SW480 (cell line): ENCODE data around the gene ARHGAP40.
A peak's percentile ranks its signal among the peaks of the same experiment; 100 is the strongest.

Experiments used
- DNase-seq: peaks from one replicate; pipeline ENCODE4 v3.0.0-alpha.2; 2016; ENCODE audit warnings: low spot score

ARHGAP40 gene

GRCh38 chr20:38617830-38618196, 16.2 kb downstream of the ARHGAP40 start:
- DNase-seq, result no peak

DNA sequence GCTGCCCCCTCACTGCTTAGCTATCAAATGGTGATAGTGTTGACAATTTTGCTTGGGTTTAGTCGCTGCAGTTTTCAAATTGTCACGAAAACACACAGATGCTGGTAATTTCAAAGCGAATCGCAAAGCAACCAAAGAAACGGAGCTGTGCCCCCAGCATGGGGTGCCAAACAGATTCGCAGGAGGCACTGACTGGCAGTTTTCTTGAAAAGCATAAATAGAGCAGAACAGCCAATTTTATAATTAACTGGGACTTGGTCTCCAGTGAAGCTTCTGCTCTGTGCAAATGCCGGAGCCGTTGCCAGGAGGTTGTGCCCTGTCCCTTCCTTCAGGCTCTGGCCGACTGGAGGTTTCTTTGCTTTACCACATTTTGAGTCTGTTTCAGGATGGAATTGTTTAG, 18.8 kb downstream of the ARHGAP40 start:
- no peak for DNase-seq

GRCh38 chr20:38623061-38623460, 21.5 kb downstream of the ARHGAP40 start:
- no peak for DNase-seq

- no peak for DNase-seq
Observed at GRCh38 chr20:38624084-38624483, 22.5 kb downstream of the ARHGAP40 start.

- DNase-seq, result no peak
Observed at GRCh38 chr20:38625896-38626295, 24.3 kb downstream of the ARHGAP40 start.

- DNase-seq, result no peak
Observed at GRCh38 chr20:38626921-38627659, 25.5 kb downstream of the ARHGAP40 start.

DNA sequence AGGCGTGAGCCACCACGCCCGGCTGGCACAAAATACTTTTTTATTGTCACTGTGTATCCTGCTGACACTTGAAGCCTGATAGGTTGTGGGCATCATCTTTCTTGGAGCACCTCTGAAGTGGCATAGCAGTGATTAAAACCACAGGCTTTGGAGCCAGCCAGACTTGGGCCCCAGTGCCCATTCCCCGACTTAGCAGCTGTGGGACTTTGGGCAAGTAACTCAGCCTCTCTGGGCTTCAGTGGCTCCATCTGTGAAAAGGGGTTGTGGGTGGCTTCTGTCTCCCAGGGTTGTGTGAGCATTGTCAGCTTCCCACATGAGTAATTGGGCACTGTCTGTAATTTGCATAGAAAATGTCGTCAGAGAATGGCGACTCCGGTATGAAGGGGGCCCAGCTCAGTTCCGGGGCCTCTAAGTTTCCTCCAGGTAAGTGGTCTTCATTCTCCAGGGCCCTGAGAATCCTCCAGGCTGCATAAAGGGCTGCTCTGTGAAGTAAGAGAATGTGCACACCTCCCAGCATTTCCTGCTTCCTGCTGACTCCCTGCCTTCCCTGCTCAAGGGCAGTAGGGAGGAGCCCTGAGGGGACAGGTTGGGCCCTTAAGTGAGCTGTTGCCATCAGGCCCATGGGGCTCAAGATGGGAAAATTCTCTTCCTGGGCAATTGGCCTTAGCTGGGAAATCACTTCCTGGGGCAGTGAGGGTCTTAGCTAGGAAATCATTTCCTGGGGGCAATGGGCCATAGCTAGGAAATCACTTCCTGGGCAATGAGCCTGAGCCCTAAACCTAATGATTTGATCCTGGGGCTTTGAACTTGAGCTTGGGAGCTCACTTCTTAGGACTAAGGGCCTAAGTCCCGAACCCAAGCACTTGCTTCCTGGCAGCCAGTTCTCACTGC, 27.2 kb downstream of the ARHGAP40 start:
- DNase-seq, result no peak

DNA sequence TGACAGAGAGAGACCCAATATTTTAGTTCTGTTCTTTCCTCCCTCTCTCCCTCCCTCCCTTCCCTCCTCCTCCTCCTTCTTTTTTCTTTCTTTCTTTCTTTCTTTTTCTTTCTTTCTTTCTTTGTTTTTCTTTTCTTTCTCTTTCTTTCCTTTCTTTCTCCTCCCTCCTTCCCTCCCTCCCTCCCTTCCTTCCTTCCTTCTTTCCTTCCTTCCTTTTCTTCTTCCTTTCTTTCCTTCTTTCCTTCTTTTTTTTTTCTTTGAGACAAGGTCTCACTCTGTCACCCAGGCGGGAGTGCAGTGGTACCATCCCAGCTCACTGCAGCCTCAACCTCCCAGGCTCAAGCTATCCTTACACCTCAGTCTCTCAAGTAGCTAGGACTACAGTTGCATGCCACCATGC, 28.4 kb downstream of the ARHGAP40 start:
- DNase-seq, result no peak

DNA sequence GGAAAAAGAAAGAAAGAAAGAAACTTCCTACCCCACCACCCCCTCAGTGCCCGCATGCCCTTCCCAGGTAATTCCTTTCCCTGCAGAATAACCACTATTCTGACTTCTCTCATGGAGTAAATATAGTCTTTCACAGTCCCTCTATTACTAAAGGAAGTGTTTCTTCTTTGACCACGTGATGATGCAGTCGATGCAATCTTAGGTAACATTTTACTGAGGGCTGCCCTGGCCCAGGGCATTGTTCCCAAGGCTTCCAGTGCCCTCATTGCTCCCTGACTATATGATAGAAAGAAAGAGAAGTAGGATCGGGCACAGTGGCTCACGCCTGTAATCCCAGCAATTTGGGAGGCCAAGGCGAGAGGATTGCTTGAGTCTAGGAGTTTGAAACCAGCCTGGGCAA, 29.1 kb downstream of the ARHGAP40 start:
- DNase-seq, result peak; percentile 77

DNA sequence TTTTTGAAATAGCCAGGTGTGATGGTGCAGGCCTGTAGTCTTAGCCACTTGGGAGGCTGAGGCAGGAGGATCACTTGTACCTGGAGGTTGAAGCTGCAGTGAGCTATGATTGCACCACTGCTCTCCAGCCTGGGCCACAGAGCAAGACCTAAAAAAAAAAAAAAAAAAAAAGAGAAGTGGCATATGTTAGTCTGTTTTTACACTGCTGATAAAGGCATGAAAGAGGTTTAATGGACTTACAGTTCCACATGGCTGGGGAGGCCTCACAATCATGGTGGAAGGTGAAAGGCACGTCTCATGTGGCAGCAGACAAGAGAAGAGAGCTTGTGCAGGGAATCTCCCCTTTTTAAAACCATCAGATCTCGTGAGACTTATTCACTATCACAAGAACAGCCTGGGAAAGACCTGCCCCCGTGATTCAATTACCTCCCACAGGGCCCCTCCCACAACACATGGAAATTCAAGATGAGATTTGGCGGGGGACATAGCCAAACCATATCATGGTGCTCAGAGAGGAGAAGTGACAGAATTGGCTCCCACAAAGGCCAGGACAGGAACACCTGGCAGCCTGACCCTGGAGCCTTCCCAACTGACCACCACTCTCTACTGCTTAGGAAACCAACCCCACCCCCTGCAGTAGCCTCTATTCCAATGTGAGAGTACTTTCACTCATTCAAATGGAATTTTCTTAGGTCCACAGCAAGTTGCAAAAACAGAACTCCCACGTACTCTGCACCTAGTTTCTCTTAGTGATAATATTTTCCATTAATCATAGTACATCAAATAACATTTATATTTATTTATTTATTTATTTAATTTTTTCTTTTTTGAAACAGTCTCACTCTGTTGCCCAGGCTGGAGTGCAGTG, 29.8 kb downstream of the ARHGAP40 start:
- peak; percentile 45 for DNase-seq

DNA sequence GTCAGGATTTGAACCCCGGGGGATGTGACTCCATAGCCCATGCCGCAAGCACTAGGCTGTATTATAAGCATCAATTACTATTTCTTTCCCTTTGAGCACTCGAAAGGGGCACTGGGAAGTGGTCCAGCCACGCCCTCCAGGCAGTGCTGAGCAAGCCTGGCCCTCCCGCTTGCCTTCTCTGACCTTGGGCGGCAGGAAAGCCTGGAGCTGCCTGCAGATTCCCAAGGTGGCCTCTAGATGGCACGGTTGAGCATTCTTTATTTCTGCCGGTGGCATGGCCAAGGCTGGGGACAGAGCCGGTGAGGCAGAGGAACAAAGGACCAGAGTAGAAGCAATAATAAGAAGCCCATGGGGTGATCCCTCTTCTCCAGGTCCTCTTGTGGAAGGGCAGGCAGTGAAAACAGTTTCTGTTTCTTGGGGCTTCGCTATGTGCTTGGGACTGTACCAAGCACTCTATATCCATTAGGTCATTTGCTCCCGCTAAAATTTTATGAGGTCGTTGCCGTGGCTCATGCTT, 32.0 kb downstream of the ARHGAP40 start:
- DNase-seq, result peak; percentile 72

GRCh38 chr20:38635721-38636288, 34.2 kb downstream of the ARHGAP40 start:
- no peak for DNase-seq

DNA sequence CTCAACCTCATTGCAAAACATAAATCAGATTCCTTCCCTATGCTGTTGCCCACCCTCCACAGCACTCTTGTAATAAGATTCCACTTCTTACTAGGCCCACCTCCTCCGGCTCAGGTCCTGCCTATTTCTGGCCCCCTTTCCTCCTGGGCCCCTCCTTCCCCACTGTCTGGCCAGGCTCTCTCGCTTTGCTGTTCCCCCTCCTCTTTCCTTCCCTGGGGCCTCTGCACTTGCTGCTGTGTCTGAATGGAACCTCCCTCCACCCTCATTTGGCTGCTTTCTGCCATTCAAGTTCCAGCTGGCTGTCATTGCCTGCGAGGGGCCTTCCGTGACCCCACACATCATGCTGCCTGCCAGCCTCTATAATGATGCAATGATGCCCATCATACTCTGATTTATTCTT, 38.9 kb downstream of the ARHGAP40 start:
- no peak for DNase-seq

GRCh38 chr20:38642498-38642897, 40.9 kb downstream of the ARHGAP40 start:
- DNase-seq, result no peak

- DNase-seq, result no peak
Observed at GRCh38 chr20:38644588-38645260, 43.1 kb downstream of the ARHGAP40 start.

DNA sequence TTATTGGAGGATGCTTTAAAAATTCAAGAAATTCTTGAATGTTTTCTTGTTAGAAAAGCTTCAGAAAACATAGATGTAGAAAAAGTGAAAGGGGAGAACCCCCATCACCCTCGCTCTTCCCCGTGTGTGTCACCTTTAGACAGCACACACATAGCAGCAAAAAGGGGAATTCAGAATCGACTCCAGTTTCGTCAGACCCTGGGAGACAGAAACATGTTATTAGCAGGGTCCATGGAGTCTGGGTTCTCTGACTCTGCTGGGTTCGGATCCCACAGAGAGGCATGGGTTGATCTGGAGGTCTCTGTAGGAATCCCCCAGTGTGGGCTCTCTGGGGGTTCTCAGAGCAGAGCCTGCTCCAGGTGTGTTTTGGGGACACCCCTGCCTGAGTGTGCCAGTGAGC, 43.7 kb downstream of the ARHGAP40 start:
- DNase-seq, result no peak

GRCh38 chr20:38645980-38646858, 44.6 kb downstream of the ARHGAP40 start:
- peak; percentile 78 for DNase-seq

GRCh38 chr20:38649275-38649891, 47.8 kb downstream of the ARHGAP40 start:
- peak; percentile 62 for DNase-seq

DNA sequence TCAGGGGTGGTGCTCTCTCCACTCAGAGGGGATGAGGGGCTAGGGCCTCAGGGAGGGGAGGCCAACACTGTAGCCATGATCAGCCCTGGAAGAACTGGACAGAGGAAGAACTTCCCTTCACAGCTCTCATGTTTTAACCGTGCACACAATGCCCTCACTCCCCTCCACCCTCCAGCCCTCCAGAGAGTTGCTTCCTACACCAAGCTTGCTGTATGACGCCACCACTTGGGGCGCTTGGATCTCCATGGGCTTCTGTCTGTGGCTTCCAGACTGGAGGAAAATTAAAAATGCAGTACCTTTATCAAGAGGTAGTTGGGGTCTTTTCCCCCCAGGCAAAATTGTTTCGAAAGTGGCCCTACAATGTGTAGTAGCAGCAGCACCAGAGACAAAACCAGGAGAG, 48.4 kb downstream of the ARHGAP40 start:
- no peak for DNase-seq

DNA sequence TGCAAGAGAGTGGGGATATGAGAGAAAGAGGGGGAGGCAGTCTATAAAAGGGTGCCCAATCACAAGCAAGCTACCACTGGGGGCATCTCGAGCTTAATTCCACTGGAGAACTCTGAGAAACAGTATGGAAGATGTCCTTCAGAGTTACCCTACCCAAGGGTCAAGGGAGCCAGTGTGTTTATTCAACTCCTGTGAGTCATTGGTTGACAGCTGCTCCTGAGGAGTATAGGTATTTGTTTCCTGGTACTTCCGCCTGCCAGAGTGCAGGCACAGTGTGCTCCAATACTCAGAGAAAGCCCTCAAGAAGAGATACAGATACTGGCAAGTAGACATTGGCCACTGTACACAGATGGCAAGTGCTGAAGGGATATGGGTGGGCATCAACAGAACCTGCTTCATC, 49.5 kb downstream of the ARHGAP40 start:
- peak; percentile 35 for DNase-seq
